ENCODE measurements around the gene PCNT. TPM values are rescaled to one million over a fixed set of nuclear protein-coding genes. Genes with fewer than 3 reads are reported as not detected.

The PCNT gene
- total RNA-seq, 1 donor from 2014 or later: 53.3 TPM

- no peak overlapping the region for H3K27ac Mint-ChIP-seq
- TF ChIP-seq, protein P1, sequence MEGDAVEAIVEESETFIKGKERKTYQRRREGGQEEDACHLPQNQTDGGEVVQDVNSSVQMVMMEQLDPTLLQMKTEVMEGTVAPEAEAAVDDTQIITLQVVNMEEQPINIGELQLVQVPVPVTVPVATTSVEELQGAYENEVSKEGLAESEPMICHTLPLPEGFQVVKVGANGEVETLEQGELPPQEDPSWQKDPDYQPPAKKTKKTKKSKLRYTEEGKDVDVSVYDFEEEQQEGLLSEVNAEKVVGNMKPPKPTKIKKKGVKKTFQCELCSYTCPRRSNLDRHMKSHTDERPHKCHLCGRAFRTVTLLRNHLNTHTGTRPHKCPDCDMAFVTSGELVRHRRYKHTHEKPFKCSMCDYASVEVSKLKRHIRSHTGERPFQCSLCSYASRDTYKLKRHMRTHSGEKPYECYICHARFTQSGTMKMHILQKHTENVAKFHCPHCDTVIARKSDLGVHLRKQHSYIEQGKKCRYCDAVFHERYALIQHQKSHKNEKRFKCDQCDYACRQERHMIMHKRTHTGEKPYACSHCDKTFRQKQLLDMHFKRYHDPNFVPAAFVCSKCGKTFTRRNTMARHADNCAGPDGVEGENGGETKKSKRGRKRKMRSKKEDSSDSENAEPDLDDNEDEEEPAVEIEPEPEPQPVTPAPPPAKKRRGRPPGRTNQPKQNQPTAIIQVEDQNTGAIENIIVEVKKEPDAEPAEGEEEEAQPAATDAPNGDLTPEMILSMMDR (IDR thresholded peaks at IDR 0.05; ENCODE audit: unreplicated experiment): no peak
- H3K4me1 Mint-ChIP-seq (ENCODE audit: low read depth): peaks cover 5% of the 10 kb centered on the region
- no peaks in the 10 kb centered on the region for H3K27me3 Mint-ChIP-seq
- no peak overlapping the region for H3K4me3 Mint-ChIP-seq (ENCODE audit: low read depth)
- no peak for DNase-seq (ENCODE audit: low spot score, unreplicated experiment)
- H3K9me3 Mint-ChIP-seq (ENCODE audit: low read depth): peaks cover 9% of the 10 kb centered on the region
- H3K36me3 Mint-ChIP-seq (ENCODE audit: insufficient read depth): peaks cover 11% of the 10 kb centered on the region
Measured at GRCh38 chr21:46454142-46454541, 130.2 kb downstream of the PCNT start.

DNA sequence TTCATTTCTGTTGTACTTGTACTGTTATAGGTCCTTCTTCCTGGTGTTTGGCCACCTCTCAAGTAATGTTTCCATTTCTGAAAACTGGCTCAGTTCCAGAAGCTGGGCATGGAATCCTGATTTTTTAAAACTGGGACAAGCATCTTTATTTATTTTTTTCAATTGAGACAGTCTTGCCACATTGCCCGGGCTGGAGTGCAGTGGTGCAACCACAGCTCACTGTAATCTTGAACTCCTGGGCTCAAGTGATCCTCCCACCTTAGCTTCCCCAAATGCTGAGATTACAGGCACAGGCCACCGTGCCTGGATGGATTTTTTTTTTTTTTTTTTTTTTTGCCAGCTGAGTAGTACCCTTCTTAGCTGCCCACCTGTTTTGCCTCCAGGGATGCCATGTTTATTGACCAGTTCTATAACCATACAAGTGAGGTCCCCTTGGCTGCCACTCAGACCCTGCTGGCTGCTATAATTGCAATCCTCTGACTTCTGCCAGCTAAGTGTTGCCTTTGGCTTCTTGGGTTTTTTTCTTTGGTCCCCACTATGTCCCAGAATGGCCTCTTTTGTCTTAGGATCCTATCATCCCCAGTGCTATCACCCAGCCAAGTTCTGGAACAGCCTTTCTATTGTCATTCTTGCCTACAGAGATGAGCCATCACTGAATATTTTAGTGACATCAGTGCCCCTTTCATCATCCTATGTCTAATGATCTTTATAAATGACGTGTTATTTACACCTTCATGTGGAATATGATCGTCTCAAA, 130.9 kb downstream of the PCNT start:
- Mint-ChIP-seq H3K27me3 (no peaks in the 10 kb centered on the region), H3K4me1 (ENCODE audit: low read depth) (peaks cover 5% of the 10 kb centered on the region), H3K27ac (no peak overlapping the region), H3K4me3 (ENCODE audit: low read depth) (no peak overlapping the region), H3K9me3 (ENCODE audit: low read depth) (peaks cover 8% of the 10 kb centered on the region), H3K36me3 (ENCODE audit: insufficient read depth) (peaks cover 8% of the 10 kb centered on the region)
- TF ChIP-seq, protein P1 (IDR thresholded peaks at IDR 0.05; ENCODE audit: unreplicated experiment): no peak
- no peak for DNase-seq (ENCODE audit: low spot score, unreplicated experiment)

- peaks cover 2% of the 10 kb centered on the region for H3K9me3 Mint-ChIP-seq (ENCODE audit: low read depth)
- no peak overlapping the region for H3K27ac Mint-ChIP-seq
Measured at GRCh38 chr21:46455575-46456385, 131.8 kb downstream of the PCNT start.

GRCh38 chr21:46456750-46457149, 132.8 kb downstream of the PCNT start:
- TF ChIP-seq, protein P1 (IDR thresholded peaks at IDR 0.05; ENCODE audit: unreplicated experiment): no peak
- DNase-seq (ENCODE audit: low spot score, unreplicated experiment): no peak
- peaks cover 7% of the 10 kb centered on the region for H3K4me1 Mint-ChIP-seq (ENCODE audit: low read depth)
- peak overlapping the region; percentile 12 for H3K4me3 Mint-ChIP-seq (ENCODE audit: low read depth)
- no peaks in the 10 kb centered on the region for H3K9me3 Mint-ChIP-seq (ENCODE audit: low read depth)
- H3K27ac Mint-ChIP-seq: no peak overlapping the region
- H3K36me3 Mint-ChIP-seq (ENCODE audit: insufficient read depth): no peaks in the 10 kb centered on the region
- no peaks in the 10 kb centered on the region for H3K27me3 Mint-ChIP-seq

More at GRCh38 chr21:46455575-46456385, 131.8 kb downstream of the PCNT start:
- TF ChIP-seq, protein P1 (IDR thresholded peaks at IDR 0.05; ENCODE audit: unreplicated experiment): no peak
- peaks cover 7% of the 10 kb centered on the region for H3K4me1 Mint-ChIP-seq (ENCODE audit: low read depth)
- no peak for DNase-seq (ENCODE audit: low spot score, unreplicated experiment)
- no peaks in the 10 kb centered on the region for H3K27me3 Mint-ChIP-seq
- peaks cover 3% of the 10 kb centered on the region for H3K36me3 Mint-ChIP-seq (ENCODE audit: insufficient read depth)
- no peak overlapping the region for H3K4me3 Mint-ChIP-seq (ENCODE audit: low read depth)

DNA sequence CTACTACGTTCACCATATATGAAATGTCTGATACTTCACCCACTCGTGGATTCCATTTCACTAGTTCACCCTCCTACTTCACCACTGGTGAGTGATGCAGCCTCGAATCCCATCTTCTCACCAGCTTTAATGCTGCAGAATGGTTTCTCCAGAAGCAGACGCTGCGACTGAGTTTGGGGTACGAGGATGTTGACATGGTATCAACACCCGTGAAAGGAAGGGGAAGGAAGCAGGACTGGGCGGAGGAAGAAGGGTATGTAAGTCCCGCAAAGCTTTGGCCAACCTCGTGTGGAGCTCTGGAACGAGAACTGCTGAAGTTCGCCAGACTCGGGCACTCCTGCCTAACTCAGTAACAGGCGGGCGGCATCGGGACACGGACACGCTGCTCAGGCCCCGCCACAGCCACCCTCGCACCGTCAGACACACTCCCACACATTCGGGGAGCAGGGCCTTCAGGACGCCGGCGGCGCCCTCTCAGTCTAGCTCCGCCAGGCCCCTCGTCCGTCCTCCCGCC, 133.9 kb downstream of the PCNT start:
- peak; percentile 19 for DNase-seq (ENCODE audit: low spot score, unreplicated experiment)
- Mint-ChIP-seq H3K27ac (peak overlapping the region; percentile 96), H3K27me3 (no peaks in the 10 kb centered on the region), H3K9me3 (ENCODE audit: low read depth) (no peaks in the 10 kb centered on the region), H3K4me3 (ENCODE audit: low read depth) (peak overlapping the region; percentile 78), H3K4me1 (ENCODE audit: low read depth) (peaks cover 7% of the 10 kb centered on the region), H3K36me3 (ENCODE audit: insufficient read depth) (no peaks in the 10 kb centered on the region)
- TF ChIP-seq, protein P1 (IDR thresholded peaks at IDR 0.05; ENCODE audit: unreplicated experiment): no peak
